ENCODE results near the gene SLC4A4. TPM values are rescaled to one million over a fixed set of nuclear protein-coding genes. Genes with fewer than 3 reads are reported as not detected.

Gene SLC4A4
- total and polyA plus RNA-seq, 12 donors = 0.24 to 1.5 (median 0.59) TPM

DNA sequence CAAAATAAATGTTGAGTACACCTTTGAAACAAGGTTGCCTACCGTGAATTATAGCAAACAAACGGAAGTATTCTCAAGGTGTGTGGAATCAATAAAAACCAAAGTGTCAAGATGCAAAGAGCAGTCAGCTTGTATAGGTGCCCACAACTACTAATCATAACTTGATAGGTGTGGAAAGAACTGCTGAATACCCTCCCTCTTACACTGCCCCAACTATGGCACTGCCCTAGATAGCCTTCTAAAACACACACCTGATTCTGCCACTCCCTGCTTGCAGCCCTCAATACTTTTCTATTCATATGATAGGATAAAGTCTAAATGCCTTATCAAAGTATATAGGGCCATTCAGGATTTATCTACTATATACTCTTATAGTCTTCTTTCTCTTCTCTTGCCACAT, 31.1 kb upstream of the SLC4A4 start:
- WGBS, 4 donors = 72 to 81% (median 79%) methylated on average over 2 of the region's 2 CpGs
- intact Hi-C loops (cut with DNase I) = no loop called here

DNA sequence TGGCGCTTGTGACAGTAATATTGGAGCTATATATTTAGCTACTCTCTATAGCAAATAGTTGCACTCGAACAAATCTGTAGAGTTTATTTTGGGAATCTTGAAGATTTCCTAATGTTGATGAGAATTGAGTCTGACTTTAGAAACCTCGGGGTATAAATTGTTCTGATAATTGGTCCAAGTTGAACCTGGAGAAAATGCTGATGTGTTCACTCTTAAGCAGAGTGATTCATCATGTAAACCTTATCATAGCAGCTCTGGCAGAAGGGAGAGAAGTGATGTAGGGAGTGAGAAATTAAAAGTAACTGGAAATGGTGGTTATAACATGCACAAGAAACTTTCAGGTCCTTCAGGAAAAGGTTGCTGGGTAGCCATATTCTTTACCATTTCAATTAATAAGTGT, 16.4 kb upstream of the SLC4A4 start:
- no peaks in the 10 kb centered on the region for H3K4me1 ChIP-seq (replicated peaks in 1 of 2)
- no peak overlapping the region for H3K4me3 ChIP-seq
- H3K36me3 ChIP-seq (replicated peaks in 1 of 2) = no peaks in the 10 kb centered on the region
- no peak for TF ChIP-seq POLR2A (IDR thresholded peaks at IDR 0.05)
- TF ChIP-seq, protein P1, sequence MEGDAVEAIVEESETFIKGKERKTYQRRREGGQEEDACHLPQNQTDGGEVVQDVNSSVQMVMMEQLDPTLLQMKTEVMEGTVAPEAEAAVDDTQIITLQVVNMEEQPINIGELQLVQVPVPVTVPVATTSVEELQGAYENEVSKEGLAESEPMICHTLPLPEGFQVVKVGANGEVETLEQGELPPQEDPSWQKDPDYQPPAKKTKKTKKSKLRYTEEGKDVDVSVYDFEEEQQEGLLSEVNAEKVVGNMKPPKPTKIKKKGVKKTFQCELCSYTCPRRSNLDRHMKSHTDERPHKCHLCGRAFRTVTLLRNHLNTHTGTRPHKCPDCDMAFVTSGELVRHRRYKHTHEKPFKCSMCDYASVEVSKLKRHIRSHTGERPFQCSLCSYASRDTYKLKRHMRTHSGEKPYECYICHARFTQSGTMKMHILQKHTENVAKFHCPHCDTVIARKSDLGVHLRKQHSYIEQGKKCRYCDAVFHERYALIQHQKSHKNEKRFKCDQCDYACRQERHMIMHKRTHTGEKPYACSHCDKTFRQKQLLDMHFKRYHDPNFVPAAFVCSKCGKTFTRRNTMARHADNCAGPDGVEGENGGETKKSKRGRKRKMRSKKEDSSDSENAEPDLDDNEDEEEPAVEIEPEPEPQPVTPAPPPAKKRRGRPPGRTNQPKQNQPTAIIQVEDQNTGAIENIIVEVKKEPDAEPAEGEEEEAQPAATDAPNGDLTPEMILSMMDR (IDR thresholded peaks at IDR 0.05) = no peak
- DNase-seq = no peak
- intact Hi-C loops (cut with DNase I) = no loop called here
- no peaks in the 10 kb centered on the region for H3K9me3 ChIP-seq (replicated peaks in 1 of 3)
- no peaks in the 10 kb centered on the region for H3K27me3 ChIP-seq
- 60 to 71% (median 65%) methylated on average over 3 of the region's 3 CpGs for WGBS, 4 donors
- H3K27ac ChIP-seq = no peak overlapping the region

More for the DNA sequence above, 31.1 kb upstream of the SLC4A4 start:
- no peak for DNase-seq
- Histone ChIP-seq H3K36me3 (replicated peaks in 1 of 2) (no peaks in the 10 kb centered on the region), H3K27ac (no peak overlapping the region), H3K27me3 (no peaks in the 10 kb centered on the region), H3K4me3 (no peak overlapping the region), H3K4me1 (replicated peaks in 1 of 2) (no peaks in the 10 kb centered on the region), H3K9me3 (replicated peaks in 1 of 3) (no peaks in the 10 kb centered on the region)
- TF ChIP-seq, protein P1 (IDR thresholded peaks at IDR 0.05) = no peak
- no peak for TF ChIP-seq POLR2A (IDR thresholded peaks at IDR 0.05)

DNA sequence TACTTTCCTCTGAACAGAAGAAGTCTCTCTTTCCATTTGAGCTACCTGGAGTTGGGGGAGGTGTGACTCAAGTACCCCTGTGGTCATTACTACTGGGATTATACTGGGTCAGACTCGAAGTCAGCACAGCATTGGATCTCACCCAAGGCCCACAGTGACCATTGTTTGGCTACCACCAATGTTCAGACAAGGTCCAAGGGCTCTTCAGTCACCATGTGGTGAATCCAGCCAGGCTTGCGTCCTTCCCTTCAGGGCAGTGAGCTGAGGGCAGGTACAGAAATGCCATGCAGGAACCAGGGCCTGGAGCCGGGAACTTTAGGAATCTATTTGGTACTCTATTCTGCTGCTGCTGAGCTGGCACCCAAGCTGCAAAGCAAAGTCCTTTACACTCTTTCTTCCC, 5.5 kb upstream of the SLC4A4 start:
- no peak for TF ChIP-seq POLR2A (IDR thresholded peaks at IDR 0.05)
- TF ChIP-seq, protein P1 (IDR thresholded peaks at IDR 0.05) = no peak
- WGBS, 4 donors = 84 to 100% (median 92%) methylated on average over 2 to 3 of the region's 3 CpGs
- Histone ChIP-seq H3K27me3 (no peaks in the 10 kb centered on the region), H3K27ac (no peak overlapping the region), H3K36me3 (replicated peaks in 1 of 2) (no peaks in the 10 kb centered on the region), H3K4me3 (no peak overlapping the region), H3K4me1 (replicated peaks in 1 of 2) (no peaks in the 10 kb centered on the region), H3K9me3 (replicated peaks in 1 of 3) (no peaks in the 10 kb centered on the region)
- DNase-seq = no peak
- intact Hi-C loops (cut with DNase I) = no loop called here

DNA sequence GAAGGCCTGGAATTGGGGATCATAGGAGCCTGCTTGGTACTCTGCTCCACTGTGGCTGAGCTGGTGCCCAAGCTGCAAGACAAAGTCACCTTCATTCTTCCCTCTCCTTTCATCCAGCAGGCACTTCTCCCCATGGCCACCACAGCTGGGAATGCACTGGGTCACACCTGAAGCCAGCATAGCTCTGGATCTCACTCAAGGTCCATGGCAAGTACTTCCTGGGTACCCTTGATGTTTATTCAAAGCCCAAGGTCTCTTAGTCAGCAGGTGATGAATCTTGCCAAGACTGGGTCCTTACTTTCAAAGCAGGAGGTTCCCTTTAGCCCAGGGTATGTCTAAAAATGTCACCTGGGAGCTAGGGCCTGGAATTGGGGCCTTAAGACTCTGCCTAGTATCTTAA, 4.9 kb upstream of the SLC4A4 start:
- Histone ChIP-seq H3K4me1 (replicated peaks in 1 of 2) (no peaks in the 10 kb centered on the region), H3K27ac (no peak overlapping the region), H3K36me3 (replicated peaks in 1 of 2) (no peaks in the 10 kb centered on the region), H3K27me3 (no peaks in the 10 kb centered on the region), H3K4me3 (no peak overlapping the region), H3K9me3 (replicated peaks in 1 of 3) (no peaks in the 10 kb centered on the region)
- DNase-seq = no peak
- intact Hi-C loops (cut with DNase I) = no loop called here
- no peak for TF ChIP-seq POLR2A (IDR thresholded peaks at IDR 0.05)
- TF ChIP-seq, protein P1 (IDR thresholded peaks at IDR 0.05) = no peak
